HEK293 (cell line): ENCODE results near the gene ZNF69.
"Not testable (repeated sequence)": the region's sequence is repeated elsewhere in the genome, so short reads cannot be mapped to it uniquely, and the experiment has no call there.

Experiments
- CTCF ChIA-PET: fragments of 350-600 bp; formaldehyde crosslinking; extraction: SDS; loops from one replicate; lab custom pipeline; 2021; ENCODE audit warnings: antibody characterized with exemption; lab: Yijun Ruan, JAX
- POLR2A ChIA-PET: fragments of 300-600 bp; formaldehyde crosslinking; extraction: SDS; loops from one replicate; lab custom pipeline; 2020; ENCODE audit warnings: antibody characterized with exemption, inconsistent platforms; lab: Yijun Ruan, JAX
- H3K27ac ChIP-seq: fragments of 200-500 bp; sonication (Bioruptor generic); 2 replicates; pipeline ENCODE4 v1.5.1; 2014; ENCODE audit warnings: low read depth, low read length, control low read depth, inconsistent platforms; ENCODE audit errors: extremely low read depth
- H3K36me3 ChIP-seq, 2 experiments: fragments of 200-500 bp in 1 of 2; sonication (Bioruptor generic) in 1 of 2; 1 replicate in 1 of 2; 2 replicates in 1 of 2; pipeline ENCODE4 v1.5.1; 2014 to 2017; ENCODE audit warnings: inconsistent platforms in 2 of 2, low read length in 2 of 2; ENCODE audit not compliant: control insufficient read depth in 2 of 2, insufficient read depth in 1 of 2
- H3K4me1 ChIP-seq: fragments of 200-500 bp; sonication (Bioruptor generic); 2 replicates; pipeline ENCODE4 v1.5.1; 2014; ENCODE audit warnings: mild to moderate bottlenecking, low read length, inconsistent platforms; ENCODE audit not compliant: control insufficient read depth, insufficient read depth
- H3K4me3 ChIP-seq: 2 replicates; pipeline ENCODE4 v1.5.1; 2011; ENCODE audit warnings: low read depth, mild to moderate bottlenecking, control low read depth, low read length, moderate library complexity
- H3K9me3 ChIP-seq: fragments of 200-500 bp; sonication (Bioruptor generic); 2 replicates; pipeline ENCODE4 v1.5.1; 2014; ENCODE audit warnings: low read depth, low read length, inconsistent platforms; ENCODE audit not compliant: control insufficient read depth, insufficient read depth
- GFI1B ChIP-seq: fragments of 450-650 bp; formaldehyde crosslinking; IDR thresholded peaks from 2 replicates; pipeline ENCODE4 v1.5.1; 2016; ENCODE audit warnings: missing biosample characterization, missing genetic modification characterization
- GLI2 ChIP-seq: fragments of 450-650 bp; formaldehyde crosslinking; IDR thresholded peaks from 2 replicates; pipeline ENCODE4; 2017; ENCODE audit warnings: missing biosample characterization, missing genetic modification characterization, low read depth, borderline replicate concordance
- HOXC10 ChIP-seq: sonication (generic); formaldehyde crosslinking; IDR thresholded peaks from 2 replicates; pipeline ENCODE4 v1.8.1; 2023; ENCODE audit warnings: mild to moderate bottlenecking, missing genetic modification reagents
- KLF8 ChIP-seq: fragments of 450-650 bp; formaldehyde crosslinking; IDR thresholded peaks from 2 replicates; pipeline ENCODE4 v1.5.1; 2016; ENCODE audit warnings: missing biosample characterization, missing genetic modification characterization
- SCRT1 ChIP-seq: fragments of 450-650 bp; formaldehyde crosslinking; IDR thresholded peaks from 2 replicates; pipeline ENCODE4 v1.5.1; 2016; ENCODE audit warnings: missing biosample characterization, missing genetic modification characterization, borderline replicate concordance
- TRIM28 ChIP-seq: IDR thresholded peaks from 2 replicates; pipeline ENCODE4 v1.6.1; 2011; ENCODE audit warnings: low read length, control low read depth, borderline replicate concordance
- ZNF157 ChIP-seq: fragments of 450-650 bp; formaldehyde crosslinking; IDR thresholded peaks from 2 replicates; pipeline ENCODE4 v1.5.1; 2016; ENCODE audit warnings: missing biosample characterization, missing genetic modification characterization
- ZNF202 ChIP-seq: fragments of 450-650 bp; formaldehyde crosslinking; IDR thresholded peaks from 2 replicates; pipeline ENCODE4 v1.5.1; 2016; ENCODE audit warnings: missing biosample characterization, missing genetic modification characterization, borderline replicate concordance
- ZNF223 ChIP-seq: fragments of 450-650 bp; formaldehyde crosslinking; IDR thresholded peaks from 2 replicates; pipeline ENCODE4 v1.5.1; 2016; ENCODE audit warnings: missing biosample characterization, missing genetic modification characterization
- ZNF248 ChIP-seq: fragments of 450-650 bp; formaldehyde crosslinking; IDR thresholded peaks from 2 replicates; pipeline ENCODE4 v1.5.1; 2017; ENCODE audit warnings: missing biosample characterization, missing genetic modification characterization
- ZNF521 ChIP-seq: fragments of 450-650 bp; formaldehyde crosslinking; IDR thresholded peaks from 2 replicates; pipeline ENCODE4 v1.5.1; 2017; ENCODE audit warnings: missing biosample characterization, mild to moderate bottlenecking, missing genetic modification characterization
- ZNF548 ChIP-seq: fragments of 450-650 bp; formaldehyde crosslinking; IDR thresholded peaks from 2 replicates; pipeline ENCODE4 v1.5.1; 2016; ENCODE audit warnings: missing biosample characterization, missing genetic modification characterization
- ZNF677 ChIP-seq: fragments of 450-650 bp; IDR thresholded peaks from 2 replicates; pipeline ENCODE4 v1.5.0; 2018; ENCODE audit warnings: missing biosample characterization, mild to moderate bottlenecking, missing genetic modification characterization, moderate library complexity
- TF ChIP-seq, protein P1 (sequence below): fragments of 450-650 bp; IDR thresholded peaks from 2 replicates; pipeline ENCODE4 v1.5.1; 2018; ENCODE audit warnings: missing biosample characterization, missing genetic modification characterization
- TF ChIP-seq, protein P2 (sequence below): fragments of 450-650 bp; formaldehyde crosslinking; IDR thresholded peaks from 2 replicates; pipeline ENCODE4 v1.5.1; 2016; ENCODE audit warnings: missing biosample characterization, missing genetic modification characterization, borderline replicate concordance
- TF ChIP-seq, protein P3 (sequence below): fragments of 450-650 bp; formaldehyde crosslinking; IDR thresholded peaks from 2 replicates; pipeline ENCODE4 v1.5.1; 2016; ENCODE audit warnings: missing biosample characterization, missing genetic modification characterization
- TF ChIP-seq, protein P4 (sequence below): fragments of 450-650 bp; formaldehyde crosslinking; IDR thresholded peaks from 2 replicates; pipeline ENCODE4 v1.5.1; 2017; ENCODE audit warnings: missing biosample characterization, missing genetic modification characterization
- TF ChIP-seq, protein P5 (sequence below): fragments of 450-650 bp; formaldehyde crosslinking; IDR thresholded peaks from 2 replicates; pipeline ENCODE4 v1.5.1; 2016; ENCODE audit warnings: missing biosample characterization, missing genetic modification characterization, low read depth

ZNF69 gene

DNA sequence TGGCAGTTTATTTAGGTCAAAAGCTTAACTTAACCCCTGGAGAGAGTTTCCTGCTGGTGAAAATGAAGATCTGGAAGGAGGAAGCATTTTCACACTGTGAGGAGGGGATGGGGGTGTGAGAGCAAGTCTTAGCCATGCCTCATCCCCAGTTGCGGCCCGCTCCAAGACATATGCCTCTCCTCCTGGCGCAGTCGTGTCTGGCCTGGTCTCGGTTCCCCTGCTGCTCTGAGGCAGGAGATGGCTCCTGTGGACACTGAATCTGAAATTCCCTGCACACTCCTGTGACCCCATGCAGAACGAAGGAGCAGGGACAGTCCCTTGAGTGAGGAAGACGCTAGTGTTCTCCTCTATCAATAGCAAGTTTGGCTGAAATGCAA, 360 bp upstream of the ZNF69 start:
- H3K4me3 ChIP-seq: no peak overlapping the region
- CTCF ChIA-PET: interaction anchor here (1.0 to 1.3 kb wide), 2 partner anchors 90 to 102 kb away, joined by 3 to 4 read pairs; no protein-coding TSS in a partner anchor
- POLR2A ChIA-PET: interaction anchor here (0.8 to 1.1 kb wide), 2 partner anchors 74 to 100 kb away, joined by 3 to 4 read pairs; no protein-coding TSS in a partner anchor
- H3K27ac ChIP-seq: no peak overlapping the region
- TF ChIP-seq ZNF202 (no peak), ZNF521 (no peak), ZNF223 (tag by site-specific recombination) (no peak), GFI1B (no peak), ZNF677 (no peak), SCRT1 (tag by site-specific recombination) (no peak), TRIM28 (no peak), KLF8 (tag by site-specific recombination) (no peak), ZNF157 (tag by site-specific recombination) (no peak), GLI2 (no peak), ZNF248 (tag by site-specific recombination) (no peak), HOXC10 (CRISPR knock-in tag) (no peak), ZNF548 (no peak)
- TF ChIP-seq, protein P1, sequence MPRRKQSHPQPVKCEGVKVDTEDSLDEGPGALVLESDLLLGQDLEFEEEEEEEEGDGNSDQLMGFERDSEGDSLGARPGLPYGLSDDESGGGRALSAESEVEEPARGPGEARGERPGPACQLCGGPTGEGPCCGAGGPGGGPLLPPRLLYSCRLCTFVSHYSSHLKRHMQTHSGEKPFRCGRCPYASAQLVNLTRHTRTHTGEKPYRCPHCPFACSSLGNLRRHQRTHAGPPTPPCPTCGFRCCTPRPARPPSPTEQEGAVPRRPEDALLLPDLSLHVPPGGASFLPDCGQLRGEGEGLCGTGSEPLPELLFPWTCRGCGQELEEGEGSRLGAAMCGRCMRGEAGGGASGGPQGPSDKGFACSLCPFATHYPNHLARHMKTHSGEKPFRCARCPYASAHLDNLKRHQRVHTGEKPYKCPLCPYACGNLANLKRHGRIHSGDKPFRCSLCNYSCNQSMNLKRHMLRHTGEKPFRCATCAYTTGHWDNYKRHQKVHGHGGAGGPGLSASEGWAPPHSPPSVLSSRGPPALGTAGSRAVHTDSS: no peak
- TF ChIP-seq, protein P2, sequence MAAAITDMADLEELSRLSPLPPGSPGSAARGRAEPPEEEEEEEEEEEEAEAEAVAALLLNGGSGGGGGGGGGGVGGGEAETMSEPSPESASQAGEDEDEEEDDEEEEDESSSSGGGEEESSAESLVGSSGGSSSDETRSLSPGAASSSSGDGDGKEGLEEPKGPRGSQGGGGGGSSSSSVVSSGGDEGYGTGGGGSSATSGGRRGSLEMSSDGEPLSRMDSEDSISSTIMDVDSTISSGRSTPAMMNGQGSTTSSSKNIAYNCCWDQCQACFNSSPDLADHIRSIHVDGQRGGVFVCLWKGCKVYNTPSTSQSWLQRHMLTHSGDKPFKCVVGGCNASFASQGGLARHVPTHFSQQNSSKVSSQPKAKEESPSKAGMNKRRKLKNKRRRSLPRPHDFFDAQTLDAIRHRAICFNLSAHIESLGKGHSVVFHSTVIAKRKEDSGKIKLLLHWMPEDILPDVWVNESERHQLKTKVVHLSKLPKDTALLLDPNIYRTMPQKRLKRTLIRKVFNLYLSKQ (tag by site-specific recombination): no peak
- TF ChIP-seq, protein P3, sequence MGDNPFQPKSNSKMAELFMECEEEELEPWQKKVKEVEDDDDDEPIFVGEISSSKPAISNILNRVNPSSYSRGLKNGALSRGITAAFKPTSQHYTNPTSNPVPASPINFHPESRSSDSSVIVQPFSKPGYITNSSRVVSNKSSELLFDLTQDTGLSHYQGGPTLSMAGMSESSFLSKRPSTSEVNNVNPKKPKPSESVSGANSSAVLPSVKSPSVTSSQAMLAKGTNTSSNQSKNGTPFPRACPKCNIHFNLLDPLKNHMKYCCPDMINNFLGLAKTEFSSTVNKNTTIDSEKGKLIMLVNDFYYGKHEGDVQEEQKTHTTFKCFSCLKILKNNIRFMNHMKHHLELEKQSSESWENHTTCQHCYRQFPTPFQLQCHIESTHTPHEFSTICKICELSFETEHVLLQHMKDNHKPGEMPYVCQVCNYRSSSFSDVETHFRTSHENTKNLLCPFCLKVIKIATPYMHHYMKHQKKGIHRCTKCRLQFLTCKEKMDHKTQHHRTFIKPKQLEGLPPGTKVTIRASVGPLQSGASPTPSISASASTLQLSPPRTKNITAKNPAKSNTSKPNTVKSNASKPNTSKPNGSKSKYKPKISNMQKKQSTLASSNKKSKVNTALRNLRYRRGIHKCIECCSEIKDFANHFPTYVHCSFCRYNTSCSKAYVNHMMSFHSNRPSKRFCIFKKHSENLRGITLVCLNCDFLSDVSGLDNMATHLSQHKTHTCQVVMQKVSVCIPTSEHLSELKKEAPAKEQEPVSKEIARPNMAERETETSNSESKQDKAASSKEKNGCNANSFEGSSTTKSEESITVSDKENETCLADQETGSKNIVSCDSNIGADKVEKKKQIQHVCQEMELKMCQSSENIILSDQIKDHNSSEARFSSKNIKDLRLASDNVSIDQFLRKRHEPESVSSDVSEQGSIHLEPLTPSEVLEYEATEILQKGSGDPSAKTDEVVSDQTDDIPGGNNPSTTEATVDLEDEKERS (tag by site-specific recombination): no peak
- H3K9me3 ChIP-seq: no peaks in the 10 kb centered on the region
- H3K36me3 ChIP-seq: no peaks in the 10 kb centered on the region
- no peaks in the 10 kb centered on the region for H3K4me1 ChIP-seq

DNA sequence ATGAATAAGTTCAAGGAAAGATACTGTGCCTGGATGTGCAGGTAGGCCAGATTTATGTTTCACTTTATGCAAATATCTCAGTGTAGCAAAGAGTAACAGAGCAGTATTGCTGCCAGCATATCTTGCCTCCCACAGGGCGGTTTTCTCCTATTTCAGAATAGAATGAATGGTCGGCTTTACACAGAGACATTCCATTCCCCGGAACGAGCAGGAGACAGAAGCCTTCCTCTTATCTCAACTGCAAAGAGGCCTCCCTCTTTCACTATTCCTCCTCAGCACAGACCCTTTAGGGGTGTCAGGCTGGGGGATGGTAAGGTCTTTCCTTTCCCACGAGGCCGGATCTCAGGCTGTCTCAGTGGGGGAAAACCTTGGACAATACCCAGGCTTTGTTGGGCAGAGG, 2.3 kb downstream of the ZNF69 start:
- CTCF ChIA-PET, H3K36me3 ChIP-seq, POLR2A ChIA-PET, H3K4me1 ChIP-seq, H3K9me3 ChIP-seq, H3K4me3 ChIP-seq, H3K27ac ChIP-seq: not testable (repeated sequence)

DNA sequence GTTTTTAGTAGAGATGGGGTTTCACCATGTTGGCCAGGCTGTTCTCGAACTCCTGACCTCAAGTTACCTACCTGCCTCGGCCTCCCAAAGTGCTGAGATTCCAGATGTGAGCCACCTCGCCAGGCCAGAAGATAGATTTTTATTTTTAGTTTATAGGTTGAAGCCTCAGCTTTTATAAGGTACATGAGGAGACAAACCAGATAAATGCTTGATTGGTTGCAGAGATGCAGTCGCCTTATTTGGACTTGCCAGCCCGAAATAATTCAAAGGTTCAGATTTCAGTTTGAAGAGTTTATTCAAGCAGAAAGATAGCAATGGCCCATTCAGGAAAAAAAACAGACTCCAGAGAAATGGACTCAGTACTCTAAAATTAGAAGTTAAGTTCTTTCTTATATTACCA, 3.1 kb downstream of the ZNF69 start:
- CTCF ChIA-PET: no interaction called here
- H3K9me3 ChIP-seq: no peaks in the 10 kb centered on the region
- POLR2A ChIA-PET: no interaction called here
- no peak overlapping the region for H3K4me3 ChIP-seq
- no peak overlapping the region for H3K27ac ChIP-seq
- H3K36me3 ChIP-seq: no peaks in the 10 kb centered on the region
- H3K4me1 ChIP-seq: no peaks in the 10 kb centered on the region
- TF ChIP-seq, protein P4, sequence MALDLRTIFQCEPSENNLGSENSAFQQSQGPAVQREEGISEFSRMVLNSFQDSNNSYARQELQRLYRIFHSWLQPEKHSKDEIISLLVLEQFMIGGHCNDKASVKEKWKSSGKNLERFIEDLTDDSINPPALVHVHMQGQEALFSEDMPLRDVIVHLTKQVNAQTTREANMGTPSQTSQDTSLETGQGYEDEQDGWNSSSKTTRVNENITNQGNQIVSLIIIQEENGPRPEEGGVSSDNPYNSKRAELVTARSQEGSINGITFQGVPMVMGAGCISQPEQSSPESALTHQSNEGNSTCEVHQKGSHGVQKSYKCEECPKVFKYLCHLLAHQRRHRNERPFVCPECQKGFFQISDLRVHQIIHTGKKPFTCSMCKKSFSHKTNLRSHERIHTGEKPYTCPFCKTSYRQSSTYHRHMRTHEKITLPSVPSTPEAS (tag by site-specific recombination): no peak
- TF ChIP-seq, protein P5, sequence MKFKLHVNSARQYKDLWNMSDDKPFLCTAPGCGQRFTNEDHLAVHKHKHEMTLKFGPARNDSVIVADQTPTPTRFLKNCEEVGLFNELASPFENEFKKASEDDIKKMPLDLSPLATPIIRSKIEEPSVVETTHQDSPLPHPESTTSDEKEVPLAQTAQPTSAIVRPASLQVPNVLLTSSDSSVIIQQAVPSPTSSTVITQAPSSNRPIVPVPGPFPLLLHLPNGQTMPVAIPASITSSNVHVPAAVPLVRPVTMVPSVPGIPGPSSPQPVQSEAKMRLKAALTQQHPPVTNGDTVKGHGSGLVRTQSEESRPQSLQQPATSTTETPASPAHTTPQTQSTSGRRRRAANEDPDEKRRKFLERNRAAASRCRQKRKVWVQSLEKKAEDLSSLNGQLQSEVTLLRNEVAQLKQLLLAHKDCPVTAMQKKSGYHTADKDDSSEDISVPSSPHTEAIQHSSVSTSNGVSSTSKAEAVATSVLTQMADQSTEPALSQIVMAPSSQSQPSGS (tag by site-specific recombination): no peak
